GM12878 (cell line): ENCODE results near the gene HYCC2. TPM values are rescaled to one million over a fixed set of nuclear protein-coding genes. Genes with fewer than 3 reads are reported as not detected.

Experiments
- ATAC-seq: fragments of 200-7000 bp; cut with Tn5 transposase; 3 replicates; pipeline ENCODE4 v1.9.1; 2020; ENCODE audit warnings: mild to moderate bottlenecking, moderate library complexity
- BruUV-seq: library from RNA; stranded (reverse); fragments of 400-500 nt; replicated peaks from 2 replicates; lab custom pipeline; 2021; lab: Mats Ljungman, UMichigan
- CTCF ChIA-PET: fragments of 300-600 bp; sonication (Branson Sonifier 250); formaldehyde crosslinking; extraction: SDS; loops from one replicate; lab custom pipeline; 2021; ENCODE audit warnings: inconsistent platforms; lab: Yijun Ruan, JAX
- POLR2A ChIA-PET: fragments of 350-600 bp; formaldehyde crosslinking; extraction: SDS; loops from one replicate; lab custom pipeline; 2021; ENCODE audit warnings: inconsistent platforms; lab: Charles Lee
- RAD21 ChIA-PET: fragments of 300-600 bp; sonication (Branson Sonifier 250); formaldehyde crosslinking; loops from one replicate; lab custom pipeline; 2023; ENCODE audit warnings: antibody characterized with exemption; ENCODE audit not compliant: unreplicated experiment; lab: Charles Lee
- SMC1A ChIA-PET: fragments of 300-600 bp; sonication (Branson Sonifier 250); formaldehyde crosslinking; loops from one replicate; lab custom pipeline; 2023; ENCODE audit not compliant: unreplicated experiment, uncharacterized antibody; lab: Charles Lee
- DNase-seq: peaks from one replicate; pipeline ENCODE4 v3.0.0-alpha.2; 2011; ENCODE audit warnings: low read depth, low spot score
- FAIRE-seq: peaks from 3 replicates; lab custom pipeline; 2011; peaks lifted over from hg19 to GRCh38; lab: Jason Lieb, UNC
- H2AFZ ChIP-seq: 2 replicates; pipeline ENCODE4 v1.6.0; 2011; ENCODE audit warnings: low read depth, low read length, control low read depth; ENCODE audit not compliant: control insufficient read depth
- H3K27ac ChIP-seq: 2 replicates; pipeline ENCODE4 v1.5.1; 2011; ENCODE audit warnings: control low read depth; ENCODE audit not compliant: control insufficient read depth, insufficient read depth
- H3K27me3 ChIP-seq, 2 experiments: replicated peaks in 1 of 2; 2 replicates each; pipeline versions ENCODE4 v1.6.0 to v1.6.1; 2011; ENCODE audit warnings: low read length in 1 of 2; ENCODE audit not compliant: control insufficient read depth in 2 of 2, insufficient read depth in 2 of 2
- H3K36me3 ChIP-seq, 2 experiments: 2 replicates each; pipeline ENCODE4 v1.5.1; 2011; ENCODE audit warnings: low read length in 1 of 2; ENCODE audit not compliant: control insufficient read depth in 2 of 2, insufficient read depth in 2 of 2
- H3K4me1 ChIP-seq: 2 replicates; pipeline ENCODE4 v1.6.1; 2011; ENCODE audit warnings: mild to moderate bottlenecking, low read length, moderate library complexity, mixed read lengths; ENCODE audit not compliant: control insufficient read depth, insufficient read depth
- H3K4me2 ChIP-seq: 2 replicates; pipeline ENCODE4 v1.6.0; 2011; ENCODE audit warnings: control low read depth; ENCODE audit not compliant: control insufficient read depth, insufficient read depth
- H3K4me3 ChIP-seq: fragments of 200-600 bp; sonication (generic); 2 replicates; pipeline ENCODE4 v1.5.1; 2016
- H3K79me2 ChIP-seq: 2 replicates; pipeline ENCODE4 v1.6.0; 2011; ENCODE audit warnings: low read length; ENCODE audit not compliant: control insufficient read depth, insufficient read depth
- H3K9ac ChIP-seq: 2 replicates; pipeline ENCODE4 v1.8.0; 2011; ENCODE audit warnings: low read length, control low read depth, mixed read lengths; ENCODE audit not compliant: control insufficient read depth, insufficient read depth
- H3K9me3 ChIP-seq: replicated peaks from 3 replicates; pipeline ENCODE4 v1.5.1; 2011; ENCODE audit warnings: mild to moderate bottlenecking, low read length; ENCODE audit not compliant: control insufficient read depth, insufficient read depth
- H4K20me1 ChIP-seq: 2 replicates; pipeline ENCODE4 v1.6.0; 2011; ENCODE audit not compliant: control insufficient read depth, insufficient read depth
- FOS ChIP-seq: IDR thresholded peaks from 3 replicates; pipeline ENCODE4 v1.6.1; 2011; ENCODE audit warnings: borderline replicate concordance; ENCODE audit not compliant: insufficient read length; ENCODE audit errors: extremely low read depth
- FOXK2 ChIP-seq: fragments of 450-650 bp; IDR thresholded peaks from 2 replicates; pipeline ENCODE4 v1.6.1; 2017; ENCODE audit warnings: mild to moderate bottlenecking, moderate library complexity
- FOXM1 ChIP-seq: IDR thresholded peaks from 2 replicates; pipeline ENCODE4 v1.6.1; 2012; ENCODE audit warnings: low read depth, mild to moderate bottlenecking, inconsistent platforms, low read length, moderate library complexity
- IRF3 ChIP-seq: fragments of 450-650 bp; IDR thresholded peaks from 2 replicates; pipeline ENCODE4 v1.6.1; 2014; ENCODE audit warnings: mild to moderate bottlenecking
- IRF4 ChIP-seq: IDR thresholded peaks from 2 replicates; pipeline ENCODE4 v1.6.1; 2011; ENCODE audit warnings: low read depth, low read length
- MTA2 ChIP-seq: fragments of 450-650 bp; IDR thresholded peaks from 2 replicates; pipeline ENCODE4 v1.6.1; 2016; ENCODE audit warnings: low read depth, mild to moderate bottlenecking, moderate library complexity
- MXI1 ChIP-seq: fragments of 150-350 bp; IDR thresholded peaks from 2 replicates; pipeline ENCODE4 v1.6.1; 2011; ENCODE audit warnings: low read depth, mild to moderate bottlenecking, inconsistent platforms, low read length, improper control_type of control experiment
- NR2C1 ChIP-seq: fragments of 450-650 bp; IDR thresholded peaks from 2 replicates; pipeline ENCODE4 v1.6.1; 2017; ENCODE audit warnings: antibody characterized with exemption, mild to moderate bottlenecking, moderate library complexity
- PAX5 ChIP-seq: IDR thresholded peaks from 2 replicates; pipeline ENCODE4 v1.6.1; 2011; ENCODE audit warnings: low read depth, low read length, borderline replicate concordance
- RAD51 ChIP-seq: fragments of 450-650 bp; IDR thresholded peaks from 2 replicates; pipeline ENCODE4 v1.6.1; 2016; ENCODE audit warnings: moderate library complexity, mild to moderate bottlenecking, inconsistent platforms
- SRF ChIP-seq, 2 experiments: IDR thresholded peaks; 2 replicates each; pipeline ENCODE4 v1.6.1; 2011; ENCODE audit warnings: low read depth in 2 of 2, low read length in 2 of 2, mild to moderate bottlenecking in 1 of 2, moderate library complexity in 1 of 2
- TAF1 ChIP-seq: IDR thresholded peaks from 2 replicates; pipeline ENCODE4 v1.6.1; 2011; ENCODE audit warnings: mild to moderate bottlenecking, low read depth, low read length, borderline replicate concordance
- TCF12 ChIP-seq: IDR thresholded peaks from 2 replicates; pipeline ENCODE4 v1.6.1; 2011; ENCODE audit warnings: low read depth, mild to moderate bottlenecking, low read length
- YBX1 ChIP-seq: fragments of 450-650 bp; IDR thresholded peaks from 2 replicates; pipeline ENCODE4 v1.6.1; 2016; ENCODE audit warnings: antibody characterized with exemption
- ZNF217 ChIP-seq: fragments of 450-650 bp; IDR thresholded peaks from 2 replicates; pipeline ENCODE4 v1.6.1; 2017; ENCODE audit warnings: antibody characterized with exemption, mild to moderate bottlenecking
- ZSCAN29 ChIP-seq: fragments of 450-650 bp; IDR thresholded peaks from 2 replicates; pipeline ENCODE4 v1.6.1; 2017; ENCODE audit warnings: mild to moderate bottlenecking, moderate library complexity
- WGBS: methylation state at CpG from one replicate; pipeline ENCODE4 v1.1.6; 2016; ENCODE audit warnings: low lambda C conversion rate; ENCODE audit not compliant: insufficient replicate concordance, insufficient coverage; ENCODE audit errors: missing lambda C conversion rate; 5-methylcytosine and 5-hydroxymethylcytosine counted together
- in situ Hi-C: fragments of 300-500 bp; cut with MboI; formaldehyde crosslinking; loops from 9 replicates; pipeline ENCODE4 v1.14.3; 2018; ENCODE audit warnings: mixed read lengths
- intact Hi-C: fragments of 100-400 bp; cut with micrococcal nuclease; formaldehyde crosslinking; loops from one replicate; pipeline ENCODE4 v1.14.2; 2022; ENCODE audit not compliant: unreplicated experiment
- polyA plus RNA-seq, 11 experiments: library from polyadenylated mRNA; depleted of rRNA in 4 of 11; unstranded in 6 of 11; stranded (reverse) in 5 of 11; fragments of >200 nt; fragmentation: Nextera tagmentation in 4 of 11; fragmentation: Illumina TruSeq in 1 of 11; extraction: Ambion mirVana in 4 of 11; extraction: Trizol in 1 of 11; gene quantifications; 1 replicate in 1 of 11; 2 replicates in 10 of 11; pipeline versions ENCODE4 v1.2.1 to v1.2.3, GENCODE V29; 2011 to 2016; ENCODE audit warnings: inconsistent platforms in 2 of 11, missing spikeins in 2 of 11, low read depth in 1 of 11
- total RNA-seq, 4 experiments: library from RNA; depleted of rRNA in 3 of 4; stranded (reverse); fragments of >200 nt in 3 of 4; fragmentation: Illumina TruSeq in 1 of 4; extraction: Trizol in 1 of 4; gene quantifications; 2 replicates each; pipeline versions ENCODE4 v1.2.1 to v1.2.3, GENCODE V29; 2013 to 2021
- TF ChIP-seq, protein P1 (sequence below): fragments of 450-650 bp; IDR thresholded peaks from 2 replicates; pipeline ENCODE4 v1.6.1; 2018; ENCODE audit warnings: mild to moderate bottlenecking, low read depth, moderate library complexity; ENCODE audit not compliant: partially characterized antibody

HYCC2 gene
- total and polyA plus RNA-seq, 10 of the 15 experiments (the other 5 are each of a cell fraction or from before 2014, with no cell fraction given), result 3.4 to 17.4 (median 8.0) TPM

DNA sequence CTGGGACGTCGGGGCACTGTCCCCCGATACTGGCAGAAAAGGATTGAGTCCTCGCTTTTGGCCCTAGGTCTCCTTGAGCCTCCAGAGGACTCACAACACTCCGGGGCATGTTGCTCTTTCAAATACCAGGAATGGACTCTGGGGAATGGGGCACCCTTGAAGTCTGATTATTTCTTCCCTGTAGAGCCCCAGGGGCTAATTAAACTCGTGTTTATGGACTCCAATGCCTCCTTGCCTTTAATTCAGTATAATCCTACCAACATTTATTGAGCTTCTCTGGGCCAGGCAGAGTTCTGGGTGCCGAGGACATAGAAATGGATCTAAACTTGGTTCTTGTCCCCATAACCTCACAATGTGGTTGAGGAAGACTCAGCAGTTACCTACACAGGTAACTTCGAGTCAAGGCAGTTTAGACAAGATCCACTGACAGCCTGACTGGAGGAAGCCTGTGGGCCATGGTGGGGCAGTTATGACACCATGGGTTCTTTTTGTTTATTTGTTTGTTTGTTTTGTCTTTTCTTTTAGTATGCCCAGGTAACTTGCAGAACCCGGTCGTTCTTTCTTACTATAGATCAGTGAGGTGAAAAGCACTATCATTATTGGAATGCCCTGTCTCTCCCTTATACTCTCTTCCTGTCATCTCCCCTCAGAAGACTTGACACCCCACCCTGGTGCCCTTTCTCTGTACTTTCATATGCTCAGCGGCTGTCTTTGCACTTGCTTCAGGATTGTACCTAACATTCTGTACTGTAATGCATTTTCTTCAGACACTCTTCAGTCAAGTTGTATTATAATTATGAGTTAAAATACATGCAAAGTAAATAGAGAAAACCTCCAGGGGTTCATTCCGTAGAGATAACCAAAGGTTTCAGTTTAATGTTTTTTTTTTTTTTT, 47.7 kb upstream of the HYCC2 start:
- ChIA-PET SMC1A (interaction anchor here (0.7 to 9.4 kb wide), 13 partner anchors 12 to 156 kb away, joined by 3 to 143 read pairs (median 5); partner anchors contain the start of genes NDUFB3 and ORC2), CTCF (interaction anchor here (1.1 to 5.0 kb wide), 12 partner anchors 8 to 113 kb away, joined by 4 to 53 read pairs (median 16); partner anchors contain the start of gene CASP10), RAD21 (interaction anchor here (1.3 to 7.7 kb wide), 11 partner anchors 32 to 229 kb away, joined by 4 to 71 read pairs (median 6); partner anchors contain the start of genes CASP10 and NIF3L1), POLR2A (interaction anchor here (1.4 to 7.0 kb wide), 7 partner anchors 11 to 156 kb away, joined by 3 to 127 read pairs (median 9); partner anchors contain the start of genes CASP10, HYCC2, NDUFB3 and ORC2)
- ATAC-seq (peak; percentile 7), DNase-seq (no peak), FAIRE-seq (no peak)
- intact Hi-C loops (loop anchor here (1.0 to 5.0 kb wide), 6 partner anchors 10 to 306 kb away; partner anchors contain the start of gene ORC2), in situ Hi-C loops (no loop called here)
- no peaks in the 10 kb centered on the region for H3K9me3 ChIP-seq
- peaks cover 93% of the 10 kb centered on the region for H3K79me2 ChIP-seq
- H4K20me1 ChIP-seq, result no peaks in the 10 kb centered on the region
- H3K4me3 ChIP-seq, result peak overlapping the region; percentile 82
- peaks cover 0 to 2% of the 10 kb centered on the region in 2 experiments; a peak in 1 of 4 replicates for H3K36me3 ChIP-seq
- BruUV-seq, result no TSS peak
- H3K4me2 ChIP-seq, result peak overlapping the region; percentile 98
- 2% methylated on average over 12 of the region's 12 CpGs for whole genome bisulfite sequencing
- H3K9ac ChIP-seq, result peak overlapping the region; percentile 99
- H3K27ac ChIP-seq, result peak overlapping the region; percentile 99
- 0 out of 2 replicates have a peak overlapping the region, but pooled peaks have one; percentile 13 for H2AFZ ChIP-seq
- peaks cover 16% of the 10 kb centered on the region for H3K4me1 ChIP-seq
- H3K27me3 ChIP-seq, result no peaks in the 10 kb centered on the region
- TF ChIP-seq IRF4, result no peak
- TF ChIP-seq PAX5, result no peak
- TF ChIP-seq MTA2, result no peak
- no peak for TF ChIP-seq NR2C1
- TF ChIP-seq ZNF217, result no peak
- TF ChIP-seq TCF12, result no peak
- no peak for TF ChIP-seq IRF3
- 0 out of 2 replicates have a peak, but pooled peaks have one; percentile 15 for TF ChIP-seq RAD51
- TF ChIP-seq YBX1, result 0 out of 2 replicates have a peak, but pooled peaks have one; percentile 32
- no peak for TF ChIP-seq FOXK2
- TF ChIP-seq SRF (IDR thresholded peaks at IDR 0.05; ENCODE audit: low read depth in 2 of 2, low read length in 2 of 2), result 0 out of 4 replicates have a peak, but pooled peaks of 1 of the 2 experiments have one; percentile 25
- no peak for TF ChIP-seq FOXM1
- peak; percentile 42; the same call in 1 of the 2 replicates for TF ChIP-seq TAF1
- peak; percentile 14; the same call in 1 of the 2 replicates for TF ChIP-seq MXI1
- TF ChIP-seq ZSCAN29, result no peak
- TF ChIP-seq, protein P1, sequence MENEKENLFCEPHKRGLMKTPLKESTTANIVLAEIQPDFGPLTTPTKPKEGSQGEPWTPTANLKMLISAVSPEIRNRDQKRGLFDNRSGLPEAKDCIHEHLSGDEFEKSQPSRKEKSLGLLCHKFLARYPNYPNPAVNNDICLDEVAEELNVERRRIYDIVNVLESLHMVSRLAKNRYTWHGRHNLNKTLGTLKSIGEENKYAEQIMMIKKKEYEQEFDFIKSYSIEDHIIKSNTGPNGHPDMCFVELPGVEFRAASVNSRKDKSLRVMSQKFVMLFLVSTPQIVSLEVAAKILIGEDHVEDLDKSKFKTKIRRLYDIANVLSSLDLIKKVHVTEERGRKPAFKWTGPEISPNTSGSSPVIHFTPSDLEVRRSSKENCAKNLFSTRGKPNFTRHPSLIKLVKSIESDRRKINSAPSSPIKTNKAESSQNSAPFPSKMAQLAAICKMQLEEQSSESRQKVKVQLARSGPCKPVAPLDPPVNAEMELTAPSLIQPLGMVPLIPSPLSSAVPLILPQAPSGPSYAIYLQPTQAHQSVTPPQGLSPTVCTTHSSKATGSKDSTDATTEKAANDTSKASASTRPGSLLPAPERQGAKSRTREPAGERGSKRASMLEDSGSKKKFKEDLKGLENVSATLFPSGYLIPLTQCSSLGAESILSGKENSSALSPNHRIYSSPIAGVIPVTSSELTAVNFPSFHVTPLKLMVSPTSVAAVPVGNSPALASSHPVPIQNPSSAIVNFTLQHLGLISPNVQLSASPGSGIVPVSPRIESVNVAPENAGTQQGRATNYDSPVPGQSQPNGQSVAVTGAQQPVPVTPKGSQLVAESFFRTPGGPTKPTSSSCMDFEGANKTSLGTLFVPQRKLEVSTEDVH, result no peak
- TF ChIP-seq FOS, result no peak
